Tibial artery (tissue), 4 donors: Measurements from ENCODE around the gene NDFIP1.

Source experiments
- DNase-seq, 2 donors: peaks; one replicate each; pipeline ENCODE4 v3.0.0-alpha.2; 2019
- H3K27ac ChIP-seq, 2 donors: fragments of 200-600 bp; sonication (generic) in 1 of 2; 1 replicate in 1 of 2; 2 replicates in 1 of 2; pipeline ENCODE4 v1.5.1; 2018 to 2019; ENCODE audit warnings: mild to moderate bottlenecking in 1 of 2
- H3K27me3 ChIP-seq, 2 donors: fragments of 200-600 bp; sonication (generic) in 1 of 2; one replicate each; pipeline versions ENCODE4 v1.5.1 to v1.6.0; 2016 to 2019
- H3K36me3 ChIP-seq, 3 donors: fragments of 200-600 bp; sonication (generic) in 2 of 3; one replicate each; pipeline ENCODE4 v1.5.1; 2016 to 2019; ENCODE audit warnings: mild to moderate bottlenecking in 2 of 3
- H3K4me1 ChIP-seq, 4 donors: fragments of 200-600 bp; sonication (generic) in 2 of 4; 1 replicate in 3 of 4; 2 replicates in 1 of 4; pipeline ENCODE4 v1.5.1; 2016 to 2019
- H3K4me3 ChIP-seq, 2 donors: fragments of 200-600 bp; sonication (generic) in 1 of 2; 1 replicate in 1 of 2; 2 replicates in 1 of 2; pipeline ENCODE4 v1.5.1; 2018 to 2019; ENCODE audit warnings: mild to moderate bottlenecking in 2 of 2
- H3K9me3 ChIP-seq, 3 donors: fragments of 200-600 bp; sonication (generic) in 1 of 3; one replicate each; pipeline ENCODE4 v1.5.1; 2016 to 2019
- intact Hi-C: fragments of 100-400 bp; cut with DNase I; formaldehyde crosslinking; loops from one replicate; pipeline ENCODE4 v1.15.0; 2023; ENCODE audit warnings: low total_unique reads
- TF ChIP-seq, protein P1 (sequence below), 2 experiments: fragments of 200-600 bp in 1 of 2; fragments of 450-650 bp in 1 of 2; IDR thresholded peaks; one replicate each; pipeline ENCODE4 v1.5.1; 2017 to 2019; ENCODE audit warnings: antibody characterized with exemption in 2 of 2, mild to moderate bottlenecking in 1 of 2, moderate library complexity in 1 of 2

The NDFIP1 gene

DNA sequence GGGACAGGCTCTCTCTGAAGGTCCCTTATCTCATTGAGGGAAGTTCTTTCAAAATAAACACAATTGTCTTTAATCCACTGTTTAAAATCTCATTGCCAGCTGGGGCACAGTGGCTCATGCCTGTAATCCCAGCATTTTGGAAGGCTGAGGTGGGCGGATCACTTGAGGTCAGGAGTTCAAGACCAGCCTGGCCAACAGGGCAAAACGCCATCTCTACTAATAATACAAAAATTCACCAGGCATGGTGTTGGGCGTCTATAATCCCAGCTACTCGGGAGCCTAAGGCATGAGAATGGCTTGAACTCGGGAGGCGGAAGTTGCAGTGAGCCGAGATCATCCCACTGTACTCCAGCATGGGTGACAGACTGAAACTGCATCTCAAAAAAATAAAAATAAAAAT, 8.3 kb upstream of the NDFIP1 start:
- intact Hi-C loops: no loop called here
- TF ChIP-seq, protein P1, sequence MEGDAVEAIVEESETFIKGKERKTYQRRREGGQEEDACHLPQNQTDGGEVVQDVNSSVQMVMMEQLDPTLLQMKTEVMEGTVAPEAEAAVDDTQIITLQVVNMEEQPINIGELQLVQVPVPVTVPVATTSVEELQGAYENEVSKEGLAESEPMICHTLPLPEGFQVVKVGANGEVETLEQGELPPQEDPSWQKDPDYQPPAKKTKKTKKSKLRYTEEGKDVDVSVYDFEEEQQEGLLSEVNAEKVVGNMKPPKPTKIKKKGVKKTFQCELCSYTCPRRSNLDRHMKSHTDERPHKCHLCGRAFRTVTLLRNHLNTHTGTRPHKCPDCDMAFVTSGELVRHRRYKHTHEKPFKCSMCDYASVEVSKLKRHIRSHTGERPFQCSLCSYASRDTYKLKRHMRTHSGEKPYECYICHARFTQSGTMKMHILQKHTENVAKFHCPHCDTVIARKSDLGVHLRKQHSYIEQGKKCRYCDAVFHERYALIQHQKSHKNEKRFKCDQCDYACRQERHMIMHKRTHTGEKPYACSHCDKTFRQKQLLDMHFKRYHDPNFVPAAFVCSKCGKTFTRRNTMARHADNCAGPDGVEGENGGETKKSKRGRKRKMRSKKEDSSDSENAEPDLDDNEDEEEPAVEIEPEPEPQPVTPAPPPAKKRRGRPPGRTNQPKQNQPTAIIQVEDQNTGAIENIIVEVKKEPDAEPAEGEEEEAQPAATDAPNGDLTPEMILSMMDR (IDR thresholded peaks at IDR 0.05): no peak

DNA sequence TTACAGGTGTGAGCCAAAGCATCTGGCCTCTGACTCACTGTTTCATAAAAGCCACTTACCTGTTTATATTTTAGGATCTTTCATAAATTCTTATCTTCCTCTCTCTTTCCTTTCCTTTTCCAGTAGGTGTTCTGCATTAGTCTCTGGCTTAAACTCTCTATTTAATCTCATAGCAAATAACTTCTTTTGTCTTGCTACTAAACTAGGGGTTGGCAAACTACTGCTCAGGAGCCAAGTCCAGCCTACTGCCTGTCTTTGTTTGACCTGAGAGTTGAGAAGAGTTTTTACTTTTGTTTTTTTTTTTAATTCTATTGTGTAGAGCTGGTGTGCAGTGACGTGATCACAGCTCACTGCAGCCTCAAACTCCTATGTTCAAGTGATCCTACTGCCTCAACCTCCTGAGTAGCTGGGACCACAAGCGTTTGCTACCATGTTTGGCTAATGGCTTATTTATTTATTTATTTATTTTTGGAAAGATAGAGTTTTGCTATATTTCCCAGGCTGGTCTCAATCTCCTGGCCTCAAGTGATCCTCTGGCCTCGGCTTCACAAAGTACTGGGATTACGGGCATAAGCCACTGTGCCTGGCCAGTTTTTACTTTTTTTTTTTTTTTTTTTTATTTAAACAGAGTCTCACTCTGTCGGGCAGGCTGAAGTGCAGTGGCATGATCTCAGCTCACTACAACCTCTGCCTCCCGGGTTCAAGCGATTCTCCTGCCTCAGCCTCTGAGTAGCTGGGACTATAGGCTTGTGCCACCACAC, 5.4 kb upstream of the NDFIP1 start:
- TF ChIP-seq, protein P1 (IDR thresholded peaks at IDR 0.05): no peak
- Histone ChIP-seq H3K4me1 (peaks cover 0 to 42% (median 13%) of the 10 kb centered on the region in 4 donors), H3K9me3 (no peaks in the 10 kb centered on the region), H3K27ac (no peak overlapping the region), H3K36me3 (no peaks in the 10 kb centered on the region), H3K4me3 (no peak overlapping the region), H3K27me3 (no peaks in the 10 kb centered on the region)
- DNase-seq: no peak
- intact Hi-C loops: no loop called here

More for the DNA sequence above, 8.3 kb upstream of the NDFIP1 start:
- Histone ChIP-seq H3K27ac (peak overlapping the region in 1 of 2 donors; percentile 27), H3K4me3 (no peak overlapping the region), H3K9me3 (no peaks in the 10 kb centered on the region), H3K36me3 (no peaks in the 10 kb centered on the region), H3K4me1 (peaks cover 0 to 31% (median 11%) of the 10 kb centered on the region in 4 donors), H3K27me3 (no peaks in the 10 kb centered on the region)
- DNase-seq: peak; percentile 31 to 70

DNA sequence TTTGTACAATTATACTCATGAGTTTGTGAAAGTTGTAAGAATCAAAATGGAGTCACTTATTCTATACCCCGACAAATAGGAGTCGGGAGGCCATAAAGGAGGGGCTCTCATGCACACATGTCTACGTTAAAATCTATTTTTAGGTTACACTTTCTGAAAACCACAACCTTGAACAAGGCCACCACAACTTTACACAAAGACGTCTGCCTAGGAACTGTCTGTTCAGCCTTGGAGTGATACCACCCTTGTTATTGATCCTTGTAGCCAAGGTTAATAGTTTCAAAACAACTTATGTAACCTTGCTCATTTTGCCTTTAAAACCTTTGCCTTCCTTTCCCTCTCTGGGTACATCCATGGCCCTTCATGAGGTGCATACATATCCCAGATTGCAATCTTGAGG, 4.1 kb upstream of the NDFIP1 start:
- peaks cover 0 to 45% (median 16%) of the 10 kb centered on the region in 4 donors for H3K4me1 ChIP-seq
- no peaks in the 10 kb centered on the region for H3K36me3 ChIP-seq
- peak overlapping the region; percentile 69 to 99 for H3K27ac ChIP-seq
- intact Hi-C loops: no loop called here
- H3K4me3 ChIP-seq: no peak overlapping the region
- TF ChIP-seq, protein P1 (IDR thresholded peaks at IDR 0.05): no peak
- no peak for DNase-seq
- H3K9me3 ChIP-seq: no peaks in the 10 kb centered on the region
- no peaks in the 10 kb centered on the region for H3K27me3 ChIP-seq

DNA sequence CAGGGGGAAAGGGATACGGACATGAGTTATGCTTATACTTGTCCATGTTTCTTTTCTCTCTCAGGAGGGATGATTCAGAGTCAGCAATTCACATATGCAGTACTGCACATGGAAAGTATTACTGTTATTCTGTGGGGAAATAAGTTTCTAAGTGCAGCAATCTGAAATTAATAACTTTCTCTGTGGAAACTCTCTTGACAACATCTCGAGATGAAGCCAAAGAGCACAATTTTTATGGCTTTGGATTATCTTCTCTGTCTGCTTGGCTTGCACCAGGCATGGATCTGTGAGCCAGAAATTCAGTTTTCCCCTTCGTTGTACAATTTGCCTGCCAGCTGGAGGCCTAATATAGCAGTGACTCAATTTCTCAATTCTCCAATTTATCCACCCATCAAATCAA, 2.5 kb upstream of the NDFIP1 start:
- Histone ChIP-seq H3K36me3 (no peaks in the 10 kb centered on the region), H3K27me3 (no peaks in the 10 kb centered on the region), H3K27ac (peak overlapping the region; percentile 69 to 99), H3K4me1 (peaks cover 0 to 46% (median 20%) of the 10 kb centered on the region in 4 donors), H3K4me3 (no peak overlapping the region), H3K9me3 (no peaks in the 10 kb centered on the region)
- TF ChIP-seq, protein P1 (IDR thresholded peaks at IDR 0.05): peak in 1 of 2 experiments; percentile 20
- intact Hi-C loops: loop anchor here (5.0 kb wide), 1 partner anchor 44 kb away; no protein-coding TSS in a partner anchor
- DNase-seq: peak; percentile 74 to 78

DNA sequence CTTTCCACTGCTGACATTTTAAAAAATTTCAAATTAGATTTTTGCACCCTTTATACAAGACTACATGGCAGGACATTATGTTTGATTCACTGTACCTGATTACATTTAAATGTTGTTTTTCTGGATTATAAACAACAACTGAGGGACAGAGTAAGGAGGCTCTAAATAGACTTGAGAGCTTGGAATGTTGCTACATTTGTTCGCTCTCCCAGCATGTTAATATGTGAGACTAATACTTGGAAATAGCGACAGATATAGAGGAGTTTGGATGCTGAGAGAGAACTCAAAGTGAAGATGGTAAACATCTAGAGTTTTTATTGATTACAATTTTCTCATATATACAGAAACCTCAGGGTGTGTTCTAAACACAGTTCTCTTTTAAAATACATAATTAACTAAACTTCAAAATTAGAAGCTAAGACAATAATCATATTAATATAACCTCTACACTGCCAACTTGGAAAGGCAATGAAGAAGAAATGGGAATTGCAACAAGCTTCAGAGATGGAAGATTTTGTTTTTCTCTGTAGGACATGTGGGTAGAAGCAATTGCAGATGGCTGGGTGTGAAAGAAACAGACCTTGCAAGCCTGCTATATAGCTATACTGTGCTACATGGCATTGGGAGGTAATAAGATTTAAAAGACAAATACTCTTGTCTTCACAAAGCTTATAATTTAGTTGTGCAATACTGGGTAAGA, 1.4 kb upstream of the NDFIP1 start:
- Histone ChIP-seq H3K9me3 (no peaks in the 10 kb centered on the region), H3K27me3 (no peaks in the 10 kb centered on the region), H3K27ac (peak overlapping the region; percentile 99), H3K36me3 (no peaks in the 10 kb centered on the region), H3K4me3 (no peak overlapping the region), H3K4me1 (peaks cover 0 to 57% (median 30%) of the 10 kb centered on the region in 4 donors)
- TF ChIP-seq, protein P1 (IDR thresholded peaks at IDR 0.05): no peak
- intact Hi-C loops: loop anchor here (5.0 kb wide), 1 partner anchor 45 kb away; no protein-coding TSS in a partner anchor
- DNase-seq: no peak
